IPS-NIHi11 (cell line): ENCODE data around the gene CES3.

ENCODE experiments used
- DNase-seq: peaks from one replicate; pipeline ENCODE4 v3.0.0; 2012; ENCODE audit warnings: mixed read lengths, low spot score

The CES3 gene

GRCh38 chr16:66961065-66961744 lies at the start of gene CES3:
CES3 (plus strand) TSS chr16:66961266; CDS start chr16:66961308, 42 bp downstream.
- peak; percentile 88 for DNase-seq

GRCh38 chr16:66911801-66912200 lies 49.3 kb upstream of the CES3 start:
- DNase-seq: no peak

GRCh38 chr16:66913081-66913480 lies 48.0 kb upstream of the CES3 start:
- DNase-seq: peak; percentile 88

GRCh38 chr16:66913711-66914110 lies 47.4 kb upstream of the CES3 start:
- no peak for DNase-seq

GRCh38 chr16:66914541-66914940 lies 46.5 kb upstream of the CES3 start:
- no peak for DNase-seq

GRCh38 chr16:66915041-66915440 lies 46.0 kb upstream of the CES3 start:
- no peak for DNase-seq

- no peak for DNase-seq
Observed at GRCh38 chr16:66916518-66916917, 44.5 kb upstream of the CES3 start.

GRCh38 chr16:66917741-66918140 lies 43.3 kb upstream of the CES3 start:
- no peak for DNase-seq

- DNase-seq: no peak
Observed at GRCh38 chr16:66918355-66918754, 42.7 kb upstream of the CES3 start.

- DNase-seq: no peak
Observed at GRCh38 chr16:66918803-66919568, 42.1 kb upstream of the CES3 start, which contains the start of gene CDH16. CDH16 (minus strand) TSS chr16:66918885; CDS start chr16:66918065, 820 bp downstream.

GRCh38 chr16:66919569-66920298 lies 41.3 kb upstream of the CES3 start:
- no peak for DNase-seq

- DNase-seq: no peak
Observed at GRCh38 chr16:66920299-66920590, 40.8 kb upstream of the CES3 start.

- DNase-seq: no peak
Observed at GRCh38 chr16:66920924-66921680, 40.0 kb upstream of the CES3 start.

- DNase-seq: no peak
Observed at GRCh38 chr16:66921729-66922450, 39.2 kb upstream of the CES3 start.

- DNase-seq: no peak
Observed at GRCh38 chr16:66923247-66923731, 37.8 kb upstream of the CES3 start.

GRCh38 chr16:66923866-66924265 lies 37.2 kb upstream of the CES3 start:
- no peak for DNase-seq

- peak; percentile 97 for DNase-seq
Observed at GRCh38 chr16:66924527-66925321, 36.3 kb upstream of the CES3 start.

GRCh38 chr16:66925322-66925840 lies 35.7 kb upstream of the CES3 start, which contains the start of gene RRAD:
RRAD (minus strand) TSS chr16:66925535; CDS start chr16:66925179, 356 bp downstream.
- peak; percentile 46 for DNase-seq

GRCh38 chr16:66926171-66926947 lies 34.7 kb upstream of the CES3 start:
- DNase-seq: no peak
